Measurements from ENCODE around the gene ZDHHC24. TPM values are rescaled to one million over a fixed set of nuclear protein-coding genes. Genes with fewer than 3 reads are reported as not detected.
A peak's percentile ranks its signal among the peaks of the same experiment; 100 is the strongest.

ZDHHC24 gene
- total RNA-seq, 1 donor from 2014 or later = 16.5 TPM

GRCh38 chr11:66581261-66581660 is 35.4 kb upstream of the ZDHHC24 start:
- TF ChIP-seq CTCF (IDR thresholded peaks at IDR 0.05) = no peak
- TF ChIP-seq POLR2AphosphoS5 (IDR thresholded peaks at IDR 0.05; ENCODE audit: insufficient read depth in 1 of 2, low read depth in 1 of 2) = no peak
- no peak for TF ChIP-seq POLR2A (IDR thresholded peaks at IDR 0.05)
- intact Hi-C loops (cut with DNase I) = no loop called here
- Histone ChIP-seq H3K36me3 (no peaks in the 10 kb centered on the region), H3K4me3 (no peak overlapping the region), H3K27me3 (no peaks in the 10 kb centered on the region), H3K27ac (no peak overlapping the region), H3K9me3 (no peaks in the 10 kb centered on the region), H3K4me1 (no peaks in the 10 kb centered on the region)
- no peak for DNase-seq (ENCODE audit: extremely low spot score in 2 of 2)

GRCh38 chr11:66580803-66581202 is 35.0 kb upstream of the ZDHHC24 start:
- TF ChIP-seq POLR2AphosphoS5 (IDR thresholded peaks at IDR 0.05; ENCODE audit: insufficient read depth in 1 of 2, low read depth in 1 of 2) = no peak
- TF ChIP-seq POLR2A (IDR thresholded peaks at IDR 0.05) = no peak
- no peak for TF ChIP-seq CTCF (IDR thresholded peaks at IDR 0.05)
- Histone ChIP-seq H3K4me3 (no peak overlapping the region), H3K36me3 (no peaks in the 10 kb centered on the region), H3K4me1 (no peaks in the 10 kb centered on the region), H3K9me3 (no peaks in the 10 kb centered on the region), H3K27ac (no peak overlapping the region), H3K27me3 (no peaks in the 10 kb centered on the region)
- intact Hi-C loops (cut with DNase I) = no loop called here
- no peak for DNase-seq (ENCODE audit: extremely low spot score in 2 of 2)

GRCh38 chr11:66579017-66579606 is 33.3 kb upstream of the ZDHHC24 start:
- H3K4me3 ChIP-seq = no peak overlapping the region
- DNase-seq (ENCODE audit: extremely low spot score in 2 of 2) = no peak
- no peak overlapping the region for H3K27ac ChIP-seq
- no peaks in the 10 kb centered on the region for H3K4me1 ChIP-seq
- intact Hi-C loops (cut with DNase I) = loop anchor here (1.0 kb wide), 1 partner anchor 99 kb away; no protein-coding TSS in a partner anchor
- TF ChIP-seq POLR2A (IDR thresholded peaks at IDR 0.05) (no peak), CTCF (IDR thresholded peaks at IDR 0.05) (peak; percentile 76 to 84 (median 80)), POLR2AphosphoS5 (IDR thresholded peaks at IDR 0.05; ENCODE audit: insufficient read depth in 1 of 2, low read depth in 1 of 2) (peak in 1 of 2 donors; percentile 39)
- H3K9me3 ChIP-seq = no peaks in the 10 kb centered on the region
- H3K27me3 ChIP-seq = no peaks in the 10 kb centered on the region
- no peaks in the 10 kb centered on the region for H3K36me3 ChIP-seq

- Histone ChIP-seq H3K9me3 (no peaks in the 10 kb centered on the region), H3K27ac (no peak overlapping the region), H3K27me3 (no peaks in the 10 kb centered on the region), H3K4me1 (peaks cover 20% of the 10 kb centered on the region), H3K36me3 (no peaks in the 10 kb centered on the region), H3K4me3 (no peak overlapping the region)
- DNase-seq (ENCODE audit: extremely low spot score in 2 of 2) = no peak
- TF ChIP-seq POLR2A (IDR thresholded peaks at IDR 0.05) (no peak), CTCF (IDR thresholded peaks at IDR 0.05) (no peak)
- intact Hi-C loops (cut with DNase I) = no loop called here
These were observed 25.0 kb upstream of the ZDHHC24 start for GRCh38 chr11:66570850-66571180.

- no peak overlapping the region for H3K4me3 ChIP-seq
- no peak for DNase-seq (ENCODE audit: extremely low spot score in 2 of 2)
- H3K27ac ChIP-seq = no peak overlapping the region
- TF ChIP-seq CTCF (IDR thresholded peaks at IDR 0.05) (no peak), POLR2A (IDR thresholded peaks at IDR 0.05) (no peak), POLR2AphosphoS5 (IDR thresholded peaks at IDR 0.05; ENCODE audit: insufficient read depth in 1 of 2, low read depth in 1 of 2) (no peak)
- no peaks in the 10 kb centered on the region for H3K36me3 ChIP-seq
- H3K27me3 ChIP-seq = no peaks in the 10 kb centered on the region
- peaks cover 20% of the 10 kb centered on the region for H3K4me1 ChIP-seq
- intact Hi-C loops (cut with DNase I) = no loop called here
- H3K9me3 ChIP-seq = no peaks in the 10 kb centered on the region
These were observed 24.4 kb upstream of the ZDHHC24 start for GRCh38 chr11:66570079-66570849.
